Amygdala (tissue), 56 donors: ENCODE results near the gene CDK13.
"Not testable (repeated sequence)": the region's sequence is repeated elsewhere in the genome, so short reads cannot be mapped to it uniquely, and the experiment has no call there.

Experiments used
- DNase-seq, 56 donors: peaks; one replicate each; lab custom pipeline; 2025; lab: John Stamatoyannopoulos, UW

CDK13 gene

DNA sequence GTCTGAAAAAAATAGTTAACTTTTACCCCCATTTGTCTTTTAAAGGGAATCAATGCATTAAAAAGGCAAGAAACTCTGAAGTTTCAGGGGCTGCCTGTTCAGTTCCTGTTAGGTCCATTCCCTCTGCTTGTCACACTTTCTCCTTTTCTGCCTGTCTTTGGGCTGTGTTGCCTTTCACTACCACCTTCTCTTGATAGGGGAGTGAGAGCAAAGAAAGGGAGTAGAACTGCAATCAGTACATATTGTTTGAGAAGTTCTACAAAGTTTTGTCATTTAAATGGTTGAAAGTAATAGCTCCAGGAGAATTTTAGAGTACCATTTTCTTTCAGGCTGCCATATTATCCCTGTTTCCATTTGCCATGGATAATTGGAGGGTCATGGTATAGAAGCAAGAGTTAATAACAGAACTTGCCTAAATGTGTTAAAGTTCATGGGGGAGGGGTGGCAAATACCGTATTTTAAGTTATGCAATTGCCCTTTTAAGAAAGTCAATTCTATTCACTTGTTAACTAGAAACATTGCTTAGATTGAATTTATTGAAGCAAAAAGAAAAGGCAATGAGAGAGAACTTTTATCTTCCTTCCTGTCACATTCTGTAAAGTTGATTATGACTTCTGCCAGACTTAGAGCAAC, 145.8 kb downstream of the CDK13 start:
- no peak for DNase-seq

- no peak for DNase-seq
Measured at GRCh38 chr7:40097728-40098127, 147.7 kb downstream of the CDK13 start.

GRCh38 chr7:40098810-40099209, 148.8 kb downstream of the CDK13 start:
- DNase-seq = no peak

DNA sequence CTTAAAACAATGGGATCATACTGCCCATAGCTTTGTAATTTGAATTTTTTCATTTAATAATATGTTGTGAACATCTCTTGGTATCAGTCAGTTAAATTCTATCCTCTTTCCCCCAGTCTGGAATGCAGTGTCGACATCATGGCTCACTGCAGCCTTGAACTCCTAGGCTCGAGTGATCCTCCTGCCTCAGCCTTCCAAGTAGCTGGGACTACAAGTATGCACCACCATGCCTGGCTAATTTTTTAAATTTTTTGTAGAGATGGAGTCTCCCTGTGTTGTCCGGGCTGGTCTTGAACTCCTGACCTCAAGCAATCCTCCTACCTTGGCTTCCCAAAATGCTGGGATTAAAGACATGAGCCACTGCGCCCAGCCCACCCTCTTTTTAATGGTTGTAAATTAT, 149.8 kb downstream of the CDK13 start:
- DNase-seq = no peak

GRCh38 chr7:40101201-40101600, 151.1 kb downstream of the CDK13 start:
- no peak for DNase-seq

GRCh38 chr7:40102897-40103296, 152.8 kb downstream of the CDK13 start:
- no peak for DNase-seq

DNA sequence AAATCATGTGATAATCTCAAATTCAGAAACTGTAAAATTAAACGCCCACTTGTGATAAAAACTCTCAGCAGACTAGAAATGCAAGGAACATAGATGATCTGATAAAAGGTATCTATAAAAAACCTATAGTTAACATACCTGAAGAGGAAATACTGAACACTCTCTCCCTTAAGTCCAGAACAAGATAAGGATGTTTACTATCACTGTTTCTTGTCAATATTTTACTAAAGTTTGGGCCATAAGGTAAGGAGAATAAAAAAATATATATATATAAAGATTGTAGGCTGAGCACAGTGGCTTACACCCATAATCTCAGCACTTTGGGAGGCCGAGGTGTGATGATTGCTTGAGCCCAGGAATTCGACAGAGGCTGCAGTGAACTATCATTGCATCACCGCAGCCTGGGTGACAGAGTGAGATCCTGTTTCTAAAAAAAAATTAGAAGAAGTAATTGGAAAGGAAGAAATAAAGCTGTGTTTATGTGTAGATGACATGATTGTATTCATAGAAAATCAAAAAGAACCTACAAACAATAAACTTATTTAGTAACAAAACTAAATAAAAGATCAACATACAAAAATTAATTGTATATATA, 155.9 kb downstream of the CDK13 start:
- DNase-seq = no peak

GRCh38 chr7:40115936-40116335, 165.9 kb downstream of the CDK13 start:
- no peak for DNase-seq

DNA sequence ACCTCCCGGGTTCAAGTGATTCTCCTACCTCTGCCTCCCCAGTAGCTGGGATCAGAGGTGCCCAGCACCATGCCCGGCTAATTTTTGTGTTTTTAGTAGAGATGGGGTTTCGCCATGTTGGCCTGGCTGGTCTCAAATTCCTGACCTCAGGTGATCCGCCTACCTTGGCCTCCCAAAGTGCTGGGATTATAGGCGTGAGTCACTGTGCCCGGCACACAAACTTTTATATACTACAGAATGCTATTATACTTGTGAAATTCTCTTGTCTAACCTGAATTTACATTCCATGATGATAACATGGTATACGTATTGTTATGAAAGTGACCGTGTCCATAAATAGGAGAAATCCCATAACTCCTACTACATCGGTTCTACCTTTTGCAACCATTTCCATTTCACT, 167.1 kb downstream of the CDK13 start:
- DNase-seq = not testable (repeated sequence)

GRCh38 chr7:40118201-40118600, 168.1 kb downstream of the CDK13 start:
- not testable (repeated sequence) for DNase-seq

DNA sequence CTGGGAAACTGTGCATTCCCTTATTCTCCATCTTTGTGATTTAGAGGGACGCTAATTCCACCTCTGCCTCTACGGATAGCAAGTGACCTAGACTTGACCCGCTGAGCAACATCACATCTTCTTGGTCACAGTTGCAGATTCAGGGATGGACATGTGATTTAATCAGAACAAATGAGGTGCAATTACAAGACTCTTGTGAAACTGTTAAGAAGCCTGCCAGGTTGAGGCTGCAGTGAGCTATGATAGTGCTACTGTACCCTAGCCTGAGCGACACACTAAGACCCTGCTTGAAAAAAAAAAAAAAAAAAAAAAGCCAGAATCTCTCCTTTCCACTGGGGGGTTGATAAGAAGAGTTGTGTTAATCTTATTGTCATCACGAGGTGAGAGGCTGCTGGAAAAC, 170.0 kb downstream of the CDK13 start:
- no peak for DNase-seq

DNA sequence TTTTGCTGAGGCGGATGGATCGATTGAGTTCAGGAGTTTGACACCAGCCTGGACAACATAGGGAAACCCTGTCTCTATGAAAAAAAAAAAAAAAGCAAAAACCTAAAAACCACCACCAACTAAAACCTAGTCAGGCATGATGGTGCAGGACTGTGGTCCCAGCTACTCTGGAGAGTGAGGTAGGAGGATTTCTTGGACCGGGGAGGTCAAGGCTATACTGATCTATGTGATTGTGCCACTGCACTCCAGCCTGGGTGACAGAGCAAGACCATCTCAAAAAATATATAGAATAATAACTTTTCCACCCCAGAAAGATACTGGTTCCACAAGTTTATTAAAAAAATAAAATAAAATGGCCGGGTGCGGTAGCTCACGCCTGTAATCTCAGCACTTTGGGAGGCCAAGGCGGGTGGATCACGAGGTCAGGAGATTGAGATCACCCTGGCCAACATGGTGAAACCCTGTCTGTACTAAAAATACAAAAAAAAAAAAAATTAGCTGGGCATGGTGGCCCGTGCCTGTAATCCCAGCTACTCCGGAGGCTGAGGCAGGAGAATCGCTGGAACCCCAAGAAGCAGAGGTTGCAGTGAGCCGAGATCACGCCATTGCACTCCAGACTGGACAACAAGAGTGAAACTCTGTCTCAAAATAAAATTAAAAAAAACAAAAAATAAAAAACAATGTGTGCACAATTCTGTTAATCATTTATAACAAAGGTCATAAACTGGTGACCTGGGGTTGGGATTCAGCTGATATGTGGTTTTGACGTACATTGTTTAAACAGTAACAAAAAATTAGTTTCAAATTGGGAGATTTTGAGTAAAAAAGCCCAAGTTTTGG, 172.3 kb downstream of the CDK13 start:
- DNase-seq = not testable (repeated sequence)

GRCh38 chr7:40122940-40123254, 172.8 kb downstream of the CDK13 start:
- no peak for DNase-seq

GRCh38 chr7:40133561-40134427, 183.7 kb downstream of the CDK13 start:
- DNase-seq = peak in 2 of 56 donors; percentile 8 to 65

- DNase-seq = peak; percentile 35 to 99 (median 87)
Measured at GRCh38 chr7:40134428-40135316, 184.6 kb downstream of the CDK13 start, which contains the start of the genes MPLKIP and SUGCT. MPLKIP (minus strand) TSS chr7:40134622; CDS start chr7:40134567, 55 bp downstream. SUGCT (plus strand) TSS chr7:40135005.

DNA sequence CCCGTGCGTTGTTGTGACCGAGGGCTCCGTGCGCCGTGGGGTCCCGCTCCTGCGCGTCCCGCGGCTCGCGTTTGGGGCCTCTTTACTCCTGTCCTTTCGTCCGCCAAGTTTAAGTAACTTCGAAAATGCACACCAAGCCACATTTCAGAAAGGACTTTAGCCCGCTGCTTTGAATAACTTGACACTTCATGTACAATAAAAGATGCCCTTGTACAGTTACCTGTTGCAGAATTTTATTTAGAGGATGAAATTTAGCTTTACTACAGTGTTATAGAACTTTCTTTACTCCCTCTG, 185.2 kb downstream of the CDK13 start:
- peak in 2 of 56 donors; percentile 36 to 54 for DNase-seq

DNA sequence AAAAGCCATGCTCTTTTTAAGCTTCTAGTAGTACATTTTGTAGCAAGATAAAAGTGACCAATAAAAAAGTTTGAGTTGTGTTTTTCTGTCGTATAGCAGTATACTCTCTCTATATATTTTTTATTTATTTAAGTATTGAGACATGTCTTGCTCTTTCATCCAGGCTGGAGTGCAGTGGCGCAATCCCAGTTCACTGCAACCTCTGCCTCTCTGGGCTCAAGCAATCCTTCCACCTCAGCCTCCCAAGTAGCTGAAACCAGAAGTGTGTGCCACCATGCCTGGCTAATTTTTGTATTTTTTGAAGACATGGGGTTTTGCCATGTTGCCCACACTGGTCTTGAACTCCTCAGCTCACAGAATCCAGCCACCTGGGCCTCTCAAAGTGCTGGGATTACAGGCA, 187.5 kb downstream of the CDK13 start:
- no peak for DNase-seq

- no peak for DNase-seq
Measured at GRCh38 chr7:40138973-40139372, 188.9 kb downstream of the CDK13 start.

GRCh38 chr7:40139891-40140290, 189.8 kb downstream of the CDK13 start:
- DNase-seq = not testable (repeated sequence)

GRCh38 chr7:40141916-40142315, 191.9 kb downstream of the CDK13 start:
- DNase-seq = not testable (repeated sequence)
